HEK293 (cell line): ENCODE data around the gene PIGZ.

ENCODE experiments used
- CTCF ChIA-PET: fragments of 350-600 bp; formaldehyde crosslinking; extraction: SDS; loops from one replicate; lab custom pipeline; 2021; ENCODE audit warnings: antibody characterized with exemption; lab: Yijun Ruan, JAX
- POLR2A ChIA-PET: fragments of 300-600 bp; formaldehyde crosslinking; extraction: SDS; loops from one replicate; lab custom pipeline; 2020; ENCODE audit warnings: antibody characterized with exemption, inconsistent platforms; lab: Yijun Ruan, JAX
- H3K27ac ChIP-seq: fragments of 200-500 bp; sonication (Bioruptor generic); 2 replicates; pipeline ENCODE4 v1.5.1; 2014; ENCODE audit warnings: low read depth, low read length, control low read depth, inconsistent platforms; ENCODE audit errors: extremely low read depth
- H3K36me3 ChIP-seq, 2 experiments: fragments of 200-500 bp in 1 of 2; sonication (Bioruptor generic) in 1 of 2; 1 replicate in 1 of 2; 2 replicates in 1 of 2; pipeline ENCODE4 v1.5.1; 2014 to 2017; ENCODE audit warnings: inconsistent platforms in 2 of 2, low read length in 2 of 2; ENCODE audit not compliant: control insufficient read depth in 2 of 2, insufficient read depth in 1 of 2
- H3K4me1 ChIP-seq: fragments of 200-500 bp; sonication (Bioruptor generic); 2 replicates; pipeline ENCODE4 v1.5.1; 2014; ENCODE audit warnings: mild to moderate bottlenecking, low read length, inconsistent platforms; ENCODE audit not compliant: control insufficient read depth, insufficient read depth
- H3K4me3 ChIP-seq: 2 replicates; pipeline ENCODE4 v1.5.1; 2011; ENCODE audit warnings: low read depth, mild to moderate bottlenecking, control low read depth, low read length, moderate library complexity
- H3K9me3 ChIP-seq: fragments of 200-500 bp; sonication (Bioruptor generic); 2 replicates; pipeline ENCODE4 v1.5.1; 2014; ENCODE audit warnings: low read depth, low read length, inconsistent platforms; ENCODE audit not compliant: control insufficient read depth, insufficient read depth
- ELK4 ChIP-seq: IDR thresholded peaks from 2 replicates; pipeline ENCODE4 v1.6.1; 2011; ENCODE audit warnings: mild to moderate bottlenecking, low read depth, low read length, borderline replicate concordance
- GFI1B ChIP-seq: fragments of 450-650 bp; formaldehyde crosslinking; IDR thresholded peaks from 2 replicates; pipeline ENCODE4 v1.5.1; 2016; ENCODE audit warnings: missing biosample characterization, missing genetic modification characterization
- GLI2 ChIP-seq: fragments of 450-650 bp; formaldehyde crosslinking; IDR thresholded peaks from 2 replicates; pipeline ENCODE4; 2017; ENCODE audit warnings: missing biosample characterization, missing genetic modification characterization, low read depth, borderline replicate concordance
- HOXA7 ChIP-seq: sonication (generic); formaldehyde crosslinking; IDR thresholded peaks from 2 replicates; pipeline ENCODE4 v1.8.1; 2022; ENCODE audit warnings: missing genetic modification reagents, borderline replicate concordance
- HOXD13 ChIP-seq: sonication (generic); formaldehyde crosslinking; IDR thresholded peaks from 2 replicates; pipeline ENCODE4 v1.8.0; 2022; ENCODE audit warnings: missing genetic modification reagents, borderline replicate concordance
- REPIN1 ChIP-seq: fragments of 450-650 bp; formaldehyde crosslinking; IDR thresholded peaks from 2 replicates; pipeline ENCODE4 v1.5.1; 2017; ENCODE audit warnings: missing biosample characterization, missing genetic modification characterization, low read depth
- TRIM28 ChIP-seq: IDR thresholded peaks from 2 replicates; pipeline ENCODE4 v1.6.1; 2011; ENCODE audit warnings: low read length, control low read depth, borderline replicate concordance
- ZFHX2 ChIP-seq: fragments of 450-650 bp; formaldehyde crosslinking; conservative IDR thresholded peaks from 2 replicates; pipeline ENCODE4 v1.5.1; 2016; ENCODE audit warnings: missing biosample characterization, missing genetic modification characterization
- ZNF239 ChIP-seq: fragments of 450-650 bp; formaldehyde crosslinking; IDR thresholded peaks from 2 replicates; pipeline ENCODE4 v1.5.1; 2016; ENCODE audit warnings: missing biosample characterization, missing genetic modification characterization
- ZNF280C ChIP-seq: fragments of 450-650 bp; formaldehyde crosslinking; IDR thresholded peaks from 2 replicates; pipeline ENCODE4 v1.5.1; 2016; ENCODE audit warnings: missing biosample characterization, missing genetic modification characterization
- ZNF324 ChIP-seq: fragments of 450-650 bp; formaldehyde crosslinking; IDR thresholded peaks from 2 replicates; pipeline ENCODE4 v1.5.1; 2016; ENCODE audit warnings: missing biosample characterization, missing genetic modification characterization
- ZNF350 ChIP-seq: fragments of 450-650 bp; formaldehyde crosslinking; IDR thresholded peaks from 2 replicates; pipeline ENCODE4 v1.5.0; 2017; ENCODE audit warnings: missing biosample characterization, mild to moderate bottlenecking, missing genetic modification characterization
- ZNF394 ChIP-seq: fragments of 450-650 bp; formaldehyde crosslinking; IDR thresholded peaks from 2 replicates; pipeline ENCODE4 v1.5.1; 2016; ENCODE audit warnings: missing biosample characterization, missing genetic modification characterization, mild to moderate bottlenecking, moderate library complexity, borderline replicate concordance
- ZNF416 ChIP-seq: fragments of 450-650 bp; formaldehyde crosslinking; IDR thresholded peaks from 2 replicates; pipeline ENCODE4 v1.5.1; 2016; ENCODE audit warnings: missing biosample characterization, missing genetic modification characterization
- ZNF433 ChIP-seq: fragments of 450-650 bp; formaldehyde crosslinking; IDR thresholded peaks from 2 replicates; pipeline ENCODE4 v1.5.1; 2016; ENCODE audit warnings: missing biosample characterization, missing genetic modification characterization, low read depth
- ZNF513 ChIP-seq: fragments of 450-650 bp; IDR thresholded peaks from 2 replicates; pipeline ENCODE4 v1.5.1; 2018; ENCODE audit warnings: missing biosample characterization, missing genetic modification characterization
- ZNF549 ChIP-seq: fragments of 450-650 bp; IDR thresholded peaks from 2 replicates; pipeline ENCODE4 v1.5.1; 2018; ENCODE audit warnings: missing biosample characterization, missing genetic modification characterization, mild to moderate bottlenecking, inconsistent platforms, moderate library complexity
- ZNF558 ChIP-seq: fragments of 450-650 bp; formaldehyde crosslinking; IDR thresholded peaks from 2 replicates; pipeline ENCODE4 v1.5.1; 2016; ENCODE audit warnings: missing biosample characterization, missing genetic modification characterization
- ZNF585B ChIP-seq: fragments of 450-650 bp; formaldehyde crosslinking; IDR thresholded peaks from 2 replicates; pipeline ENCODE4 v1.5.1; 2016; ENCODE audit warnings: missing biosample characterization, missing genetic modification characterization
- ZNF610 ChIP-seq: fragments of 450-650 bp; formaldehyde crosslinking; IDR thresholded peaks from 2 replicates; pipeline ENCODE4 v1.5.1; 2016; ENCODE audit warnings: missing biosample characterization, missing genetic modification characterization, borderline replicate concordance
- ZNF623 ChIP-seq: fragments of 450-650 bp; formaldehyde crosslinking; IDR thresholded peaks from 2 replicates; pipeline ENCODE4 v1.5.1; 2016; ENCODE audit warnings: missing biosample characterization, missing genetic modification characterization
- ZNF664 ChIP-seq: fragments of 450-650 bp; formaldehyde crosslinking; IDR thresholded peaks from 2 replicates; pipeline ENCODE4 v1.5.1; 2016; ENCODE audit warnings: missing biosample characterization, missing genetic modification characterization
- ZNF701 ChIP-seq: fragments of 450-650 bp; formaldehyde crosslinking; IDR thresholded peaks from 2 replicates; pipeline ENCODE4 v1.5.1; 2016; ENCODE audit warnings: missing biosample characterization, missing genetic modification characterization
- ZNF768 ChIP-seq: fragments of 450-650 bp; formaldehyde crosslinking; IDR thresholded peaks from 2 replicates; pipeline ENCODE4 v1.5.1; 2018; ENCODE audit warnings: missing biosample characterization, mild to moderate bottlenecking, missing genetic modification characterization
- ZNF785 ChIP-seq: fragments of 450-650 bp; formaldehyde crosslinking; IDR thresholded peaks from 2 replicates; pipeline ENCODE4 v1.5.1; 2016; ENCODE audit warnings: missing biosample characterization, missing genetic modification characterization
- ZNF792 ChIP-seq: fragments of 450-650 bp; formaldehyde crosslinking; IDR thresholded peaks from 2 replicates; pipeline ENCODE4 v1.5.1; 2016; ENCODE audit warnings: missing biosample characterization, missing genetic modification characterization
- ZNF830 ChIP-seq: fragments of 450-650 bp; IDR thresholded peaks from 2 replicates; pipeline ENCODE4 v1.5.0; 2018; ENCODE audit warnings: missing biosample characterization, missing genetic modification characterization, low read depth, mild to moderate bottlenecking, moderate library complexity
- ZNF837 ChIP-seq: fragments of 450-650 bp; formaldehyde crosslinking; IDR thresholded peaks from 2 replicates; pipeline ENCODE4 v1.5.1; 2016; ENCODE audit warnings: missing biosample characterization, missing genetic modification characterization
- ZNF843 ChIP-seq: fragments of 450-650 bp; formaldehyde crosslinking; IDR thresholded peaks from 2 replicates; pipeline ENCODE4 v1.5.1; 2016; ENCODE audit warnings: missing biosample characterization, missing genetic modification characterization
- ZSCAN5A ChIP-seq: fragments of 450-650 bp; formaldehyde crosslinking; IDR thresholded peaks from 2 replicates; pipeline ENCODE4 v1.5.1; 2016; ENCODE audit warnings: missing biosample characterization, missing genetic modification characterization

Gene PIGZ

GRCh38 chr3:196965112-196965803 is 3.4 kb downstream of the PIGZ start (continued):
- TF ChIP-seq TRIM28 (no peak), ELK4 (no peak), ZNF837 (no peak), ZNF768 (tag by site-specific recombination) (no peak), REPIN1 (tag by site-specific recombination) (no peak)

GRCh38 chr3:196963631-196963953 is 5.0 kb downstream of the PIGZ start:
- no peak overlapping the region for H3K4me3 ChIP-seq
- no peak overlapping the region for H3K27ac ChIP-seq
- no peak for TF ChIP-seq ZNF664 (tag by site-specific recombination)
- TF ChIP-seq HOXD13 (CRISPR knock-in tag): no peak
- no peak for TF ChIP-seq ZNF558 (tag by site-specific recombination)
- no peak for TF ChIP-seq ZSCAN5A
- no peak for TF ChIP-seq ZNF549 (tag by site-specific recombination)
- no peak for TF ChIP-seq HOXA7 (CRISPR knock-in tag)
- TF ChIP-seq ZNF623 (tag by site-specific recombination): no peak
- TF ChIP-seq ZNF701 (tag by site-specific recombination): no peak
- TF ChIP-seq ZNF843 (tag by site-specific recombination): no peak
- no peak for TF ChIP-seq ZNF239 (tag by site-specific recombination)
- TF ChIP-seq ZNF433 (tag by site-specific recombination): no peak
- TF ChIP-seq ZNF416 (tag by site-specific recombination): no peak
- no peak for TF ChIP-seq ZNF610 (tag by site-specific recombination)
- TF ChIP-seq GFI1B (tag by site-specific recombination): no peak
- ChIA-PET CTCF (no interaction called here), POLR2A (no interaction called here)
- no peaks in the 10 kb centered on the region for H3K9me3 ChIP-seq
- no peaks in the 10 kb centered on the region for H3K4me1 ChIP-seq
- no peaks in the 10 kb centered on the region for H3K36me3 ChIP-seq

GRCh38 chr3:196962930-196963630 is 5.6 kb downstream of the PIGZ start:
- ChIA-PET CTCF (no interaction called here), POLR2A (no interaction called here)
- Histone ChIP-seq H3K4me3 (no peak overlapping the region), H3K9me3 (no peaks in the 10 kb centered on the region), H3K36me3 (no peaks in the 10 kb centered on the region), H3K4me1 (no peaks in the 10 kb centered on the region), H3K27ac (no peak overlapping the region)
- TF ChIP-seq ZNF280C (tag by site-specific recombination): no peak
- TF ChIP-seq GLI2 (tag by site-specific recombination): no peak
- no peak for TF ChIP-seq ZNF792
- no peak for TF ChIP-seq ZFHX2 (tag by site-specific recombination)
- no peak for TF ChIP-seq ZNF830 (tag by site-specific recombination)
- TF ChIP-seq ZNF350 (tag by site-specific recombination): no peak
- TF ChIP-seq ZNF513 (tag by site-specific recombination): no peak
- TF ChIP-seq ZNF394 (tag by site-specific recombination): no peak
- no peak for TF ChIP-seq ZNF785 (tag by site-specific recombination)
- no peak for TF ChIP-seq ZNF585B
- TF ChIP-seq ZNF324 (tag by site-specific recombination): no peak
